H1 (cell line): ENCODE results near the gene ST6GALNAC3. TPM values are rescaled to one million over a fixed set of nuclear protein-coding genes. Genes with fewer than 3 reads are reported as not detected.

Experiments used
- CTCF ChIA-PET: fragments of 300-600 bp; sonication (Branson Sonifier 250); formaldehyde crosslinking; loops from one replicate; lab custom pipeline; 2021; ENCODE audit not compliant: partially characterized antibody; lab: Charles Lee
- POLR2A ChIA-PET: fragments of 300-600 bp; sonication (Branson Sonifier 250); formaldehyde crosslinking; loops from one replicate; lab custom pipeline; 2021; ENCODE audit warnings: inconsistent platforms; ENCODE audit not compliant: partially characterized antibody; lab: Charles Lee
- DNase-seq, 2 experiments: peaks; one replicate each; pipeline versions ENCODE4 v3.0.0 to v3.0.0-alpha.2; 2010 to 2022; ENCODE audit warnings: low spot score in 2 of 2, low read depth in 1 of 2, mixed read lengths in 1 of 2
- FAIRE-seq: peaks from 2 replicates; lab custom pipeline; 2011; peaks lifted over from hg19 to GRCh38; lab: Jason Lieb, UNC
- H2AFZ ChIP-seq: 2 replicates; pipeline ENCODE4 v1.8.1; 2012; ENCODE audit warnings: low read length, inconsistent platforms
- H2AK5ac ChIP-seq: 2 replicates; pipeline ENCODE4 v1.6.1; 2013; ENCODE audit warnings: low read depth, low read length
- H2BK120ac ChIP-seq: replicated peaks from 2 replicates; pipeline ENCODE3; 2013; ENCODE audit warnings: low read depth, low read length, inconsistent platforms
- H2BK12ac ChIP-seq: 2 replicates; pipeline ENCODE4 v1.6.1; 2013; ENCODE audit warnings: low read depth, low read length
- H2BK15ac ChIP-seq: 2 replicates; pipeline ENCODE4 v1.6.1; 2013; ENCODE audit warnings: low read length
- H2BK20ac ChIP-seq: 2 replicates; pipeline ENCODE4 v1.6.1; 2013; ENCODE audit warnings: low read length
- H2BK5ac ChIP-seq: 2 replicates; pipeline ENCODE4 v1.6.1; 2013; ENCODE audit warnings: low read depth, low read length
- H3K14ac ChIP-seq: 2 replicates; pipeline ENCODE4 v1.6.1; 2013; ENCODE audit warnings: inconsistent platforms; ENCODE audit not compliant: insufficient read length
- H3K18ac ChIP-seq: 2 replicates; pipeline ENCODE4 v1.6.1; 2013; ENCODE audit warnings: low read length; ENCODE audit errors: extremely low read depth
- H3K23ac ChIP-seq: 2 replicates; pipeline ENCODE4 v1.6.1; 2013; ENCODE audit warnings: inconsistent platforms; ENCODE audit not compliant: insufficient read length
- H3K23me2 ChIP-seq: 2 replicates; pipeline ENCODE4 v1.6.1; 2013; ENCODE audit warnings: low read depth, low read length
- H3K27ac ChIP-seq: 2 replicates; pipeline ENCODE4 v1.6.1; 2011; ENCODE audit warnings: low read depth, low read length, inconsistent platforms
- H3K27me3 ChIP-seq, 4 experiments: replicated peaks in 1 of 4; 1 replicate in 1 of 4; 2 replicates in 3 of 4; pipeline versions ENCODE4 v1.6.1 to v1.8.1; 2011 to 2013; ENCODE audit warnings: low read length in 3 of 4, mild to moderate bottlenecking in 3 of 4, inconsistent platforms in 2 of 4, mixed read lengths in 2 of 4, moderate library complexity in 1 of 4; ENCODE audit not compliant: control insufficient read depth in 3 of 4, insufficient read depth in 3 of 4; ENCODE audit errors: extremely low read depth in 1 of 4
- H3K36me3 ChIP-seq, 4 experiments: 2 replicates each; pipeline versions ENCODE4 v1.6.1 to v1.8.1; 2011 to 2013; ENCODE audit warnings: mild to moderate bottlenecking in 4 of 4, low read length in 3 of 4, moderate library complexity in 2 of 4, control low read depth in 1 of 4, inconsistent platforms in 1 of 4; ENCODE audit not compliant: insufficient read depth in 4 of 4, control insufficient read depth in 2 of 4
- H3K4ac ChIP-seq: replicated peaks from 2 replicates; pipeline ENCODE3; 2013; ENCODE audit warnings: low read length, low read depth, mixed read lengths, inconsistent platforms; ENCODE audit not compliant: insufficient read length
- H3K4me1 ChIP-seq, 4 experiments: replicated peaks in 1 of 4; 1 replicate in 1 of 4; 2 replicates in 3 of 4; pipeline versions ENCODE4 v1.6.1 to v1.8.1; 2011 to 2013; ENCODE audit warnings: low read length in 3 of 4, inconsistent platforms in 2 of 4, mixed read lengths in 1 of 4; ENCODE audit not compliant: insufficient read depth in 4 of 4, control insufficient read depth in 3 of 4
- H3K4me2 ChIP-seq, 2 experiments: 2 replicates each; pipeline versions ENCODE4 v1.6.1 to v1.8.1; 2011 to 2013; ENCODE audit warnings: low read depth in 2 of 2, low read length in 2 of 2, control low read depth in 1 of 2, inconsistent platforms in 1 of 2, mild to moderate bottlenecking in 1 of 2; ENCODE audit not compliant: insufficient read depth in 1 of 2
- H3K4me3 ChIP-seq, 4 experiments: fragments of 200-600, 300-600 bp in 1 of 4; sonication (generic), shearing (Covaris generic), sonication (Bioruptor Twin) in 1 of 4; 2 replicates each; pipeline versions ENCODE4 v1.5.1 to v1.8.1; 2011 to 2016; ENCODE audit warnings: low read length in 4 of 4, low read depth in 3 of 4, control low read depth in 2 of 4, inconsistent platforms in 2 of 4, mild to moderate bottlenecking in 2 of 4, mixed read lengths in 1 of 4, moderate library complexity in 1 of 4; ENCODE audit not compliant: insufficient read depth in 2 of 4; ENCODE audit errors: extremely low read depth in 1 of 4
- H3K56ac ChIP-seq: replicated peaks from 2 replicates; pipeline ENCODE3; 2013; ENCODE audit warnings: low read depth, mild to moderate bottlenecking, mixed read lengths, low read length, inconsistent platforms; ENCODE audit not compliant: insufficient read length
- H3K79me1 ChIP-seq: 2 replicates; pipeline ENCODE4 v1.6.1; 2013; ENCODE audit warnings: low read depth, low read length, control low read depth
- H3K79me2 ChIP-seq, 2 experiments: 2 replicates each; pipeline versions ENCODE4 v1.6.1 to v1.8.1; 2012 to 2013; ENCODE audit warnings: low read length in 2 of 2, mild to moderate bottlenecking in 2 of 2, inconsistent platforms in 1 of 2; ENCODE audit not compliant: insufficient read depth in 2 of 2, control insufficient read depth in 1 of 2
- H3K9ac ChIP-seq, 4 experiments: replicated peaks in 1 of 4; 1 replicate in 1 of 4; 2 replicates in 3 of 4; pipeline versions ENCODE4 v1.6.1 to v1.8.1; 2011 to 2013; ENCODE audit warnings: low read depth in 3 of 4, low read length in 3 of 4, control low read depth in 2 of 4, mild to moderate bottlenecking in 2 of 4, moderate library complexity in 2 of 4, inconsistent platforms in 1 of 4; ENCODE audit errors: extremely low read depth in 1 of 4
- H3K9me3 ChIP-seq, 2 experiments: 2 replicates each; pipeline versions ENCODE4 v1.6.1 to v1.8.1; 2012 to 2013; ENCODE audit warnings: mild to moderate bottlenecking in 2 of 2, moderate library complexity in 2 of 2, control low read depth in 1 of 2, inconsistent platforms in 1 of 2, low read depth in 1 of 2, low read length in 1 of 2, mixed read lengths in 1 of 2; ENCODE audit not compliant: insufficient read depth in 2 of 2
- H4K20me1 ChIP-seq, 2 experiments: replicated peaks in 1 of 2; 2 replicates each; pipeline versions ENCODE3 to v1.8.1; 2011 to 2013; ENCODE audit warnings: inconsistent platforms in 2 of 2, low read length in 2 of 2, mild to moderate bottlenecking in 1 of 2; ENCODE audit not compliant: insufficient read depth in 2 of 2, control insufficient read depth in 1 of 2
- H4K5ac ChIP-seq: 2 replicates; pipeline ENCODE4 v1.6.1; 2013; ENCODE audit warnings: low read length, low read depth, mixed read lengths, inconsistent platforms; ENCODE audit not compliant: insufficient read length
- H4K8ac ChIP-seq: 2 replicates; pipeline ENCODE4 v1.8.0; 2013; ENCODE audit warnings: mild to moderate bottlenecking, moderate library complexity, low read length, inconsistent platforms; ENCODE audit not compliant: insufficient read depth; ENCODE audit errors: extremely low read depth
- H4K91ac ChIP-seq: replicated peaks from 2 replicates; pipeline ENCODE3; 2013; ENCODE audit warnings: low read length, mixed read lengths, inconsistent platforms; ENCODE audit not compliant: insufficient read length
- FOSL1 ChIP-seq: IDR thresholded peaks from 2 replicates; pipeline ENCODE4 v1.6.1; 2011; ENCODE audit warnings: mild to moderate bottlenecking, low read depth, low read length, moderate library complexity; ENCODE audit not compliant: insufficient read depth
- SUZ12 ChIP-seq: fragments of 200-600 bp; sonication (generic); IDR thresholded peaks from 2 replicates; pipeline ENCODE4 v1.6.1; 2012; ENCODE audit warnings: mild to moderate bottlenecking, inconsistent platforms, low read length, moderate library complexity, mixed read lengths
- WGBS, 2 experiments: shearing (Covaris generic) in 1 of 2; methylation state at CpG; one replicate each; pipeline versions ENCODE4 v1.1.6 to v1.1.7; 2013 to 2015; ENCODE audit warnings: low lambda C conversion rate in 2 of 2, mixed read lengths in 2 of 2, inconsistent platforms in 1 of 2, low coverage in 1 of 2, missing lambda C conversion rate in 1 of 2; ENCODE audit not compliant: insufficient replicate concordance in 2 of 2, insufficient coverage in 1 of 2, insufficient read length in 1 of 2; ENCODE audit errors: extremely low coverage in 1 of 2, missing lambda C conversion rate in 1 of 2; 5-methylcytosine and 5-hydroxymethylcytosine counted together
- polyA plus RNA-seq, 7 experiments: library from polyadenylated mRNA; depleted of rRNA in 3 of 7; stranded (reverse) in 5 of 7; unstranded in 2 of 7; fragments of >200 nt in 5 of 7; fragments of 200-250 nt in 2 of 7; gene quantifications; 1 replicate in 5 of 7; 2 replicates in 1 of 7; 4 replicates in 1 of 7; pipeline versions ENCODE4 v1.2.1 to v1.2.3, GENCODE V29; 2011 to 2013; ENCODE audit warnings: missing spikeins in 2 of 7, mixed read lengths in 2 of 7
- total RNA-seq: library from RNA; stranded (reverse); fragmentation: NEBNext Ultra II Directional; extraction: Animal tissue kit (Norgen Biotek cat#: 25700); gene quantifications from 2 replicates; pipeline ENCODE4 v1.2.1, GENCODE V29; 2021

Gene ST6GALNAC3
- total and polyA plus RNA-seq, 2 of the 8 experiments (the other 6 are each of a cell fraction or from before 2014, with no cell fraction given), result 4.9 to 19.0 TPM

GRCh38 chr1:76288758-76289483, 214.4 kb downstream of the ST6GALNAC3 start:
- no peaks in the 10 kb centered on the region for H3K9me3 ChIP-seq
- no peaks in the 10 kb centered on the region for H3K27me3 ChIP-seq
- H2AFZ ChIP-seq, result no peak overlapping the region
- DNase-seq, result no peak
- no peak overlapping the region for H2BK15ac ChIP-seq
- H4K20me1 ChIP-seq, result no peaks in the 10 kb centered on the region
- H3K23me2 ChIP-seq, result no peaks in the 10 kb centered on the region
- no peak overlapping the region for H2BK120ac ChIP-seq
- H2BK12ac ChIP-seq, result no peak overlapping the region
- H3K9ac ChIP-seq, result no peak overlapping the region
- H3K18ac ChIP-seq, result no peak overlapping the region
- peaks cover 0 to 6% (median 2%) of the 10 kb centered on the region in 4 experiments; a peak in 4 of 7 replicates for H3K4me1 ChIP-seq
- WGBS, 2 experiments, result 83% methylated on average over 5 of the region's 5 CpGs; no CpG with 5 or more reads in 1 of the 2 experiments
- no peak for FAIRE-seq
- CTCF ChIA-PET, result interaction anchor here (0.6 to 0.7 kb wide), 3 partner anchors 134 to 1245 kb away, joined by 3 read pairs; no protein-coding TSS in a partner anchor
- no peak overlapping the region for H2BK5ac ChIP-seq
- H3K14ac ChIP-seq, result no peak overlapping the region
- POLR2A ChIA-PET, result no interaction called here
- no peak overlapping the region for H3K27ac ChIP-seq
- no peak overlapping the region for H3K4me3 ChIP-seq
- H3K23ac ChIP-seq, result no peak overlapping the region
- no peak overlapping the region for H3K56ac ChIP-seq
- no peaks in the 10 kb centered on the region for H3K79me2 ChIP-seq
- no peak overlapping the region for H2BK20ac ChIP-seq
- H3K4ac ChIP-seq, result no peak overlapping the region
- H2AK5ac ChIP-seq, result no peak overlapping the region
- H4K91ac ChIP-seq, result no peak overlapping the region
- H4K8ac ChIP-seq, result no peak overlapping the region
- no peak overlapping the region for H4K5ac ChIP-seq
- no peaks in the 10 kb centered on the region for H3K36me3 ChIP-seq
- H3K79me1 ChIP-seq, result no peaks in the 10 kb centered on the region
- no peak overlapping the region for H3K4me2 ChIP-seq
- no peak for TF ChIP-seq FOSL1
- no peak for TF ChIP-seq SUZ12
